Measurements from ENCODE around the gene LGR6.

- no peak for TF ChIP-seq CTCF (IDR thresholded peaks at IDR 0.05; ENCODE audit: control extremely low read depth in 1 of 3, insufficient read depth in 1 of 3, low read depth in 1 of 3, low read length in 3 of 3)
- no peak for TF ChIP-seq ATF2 (IDR thresholded peaks at IDR 0.05; ENCODE audit: low read length)
- TF ChIP-seq EP300 (IDR thresholded peaks at IDR 0.05; ENCODE audit: borderline replicate concordance in 1 of 2, low read depth in 2 of 2, low read length in 2 of 2) = no peak
- TF ChIP-seq POLR2A (IDR thresholded peaks at IDR 0.05; ENCODE audit: control extremely low read depth in 1 of 2, low read depth in 2 of 2, low read length in 2 of 2) = no peak
- TF ChIP-seq FOSL1 (IDR thresholded peaks at IDR 0.05; ENCODE audit: insufficient read depth, low read depth, low read length) = no peak
- TF ChIP-seq EZH2 (IDR thresholded peaks at IDR 0.05; ENCODE audit: low read depth, low read length, severe bottlenecking) = no peak
Measured at GRCh38 chr1:202153284-202153683, 40.3 kb upstream of the LGR6 start.
